Measurements from ENCODE around the gene OR5AC2. TPM values are rescaled to one million over a fixed set of nuclear protein-coding genes. Genes with fewer than 3 reads are reported as not detected.

The OR5AC2 gene
- total RNA-seq, 3 donors from 2014 or later (not counting 1 experiment from before 2014, with no cell fraction given): not detected

- Mint-ChIP-seq H3K27ac (peak overlapping the region; percentile 52 to 79), H3K4me3 (peak overlapping the region; percentile 59), H3K9me3 (peaks cover 2 to 3% of the 10 kb centered on the region in 2 donors), H3K36me3 (peaks cover 8% of the 10 kb centered on the region), H3K4me1 (peaks cover 7% of the 10 kb centered on the region in 2 donors), H3K27me3 (ENCODE audit: low read depth in 2 of 2) (peaks cover 3 to 28% of the 10 kb centered on the region in 2 donors)
- H3K9me3 ChIP-seq (ENCODE audit: control insufficient read depth, insufficient read depth, low read length): no peaks in the 10 kb centered on the region
- peak overlapping the region; percentile 4 for H3K27ac ChIP-seq (ENCODE audit: low read length)
- peak overlapping the region; percentile 9 for H3K4me3 ChIP-seq (ENCODE audit: low read length)
- H3K27me3 ChIP-seq (ENCODE audit: control insufficient read depth, insufficient read depth, low read length): peaks cover 4% of the 10 kb centered on the region
- intact Hi-C loops (cut with micrococcal nuclease): loop anchor here (1.0 to 2.0 kb wide), 3 partner anchors 290 to 779 kb away; no protein-coding TSS in a partner anchor
- peak; percentile 95 to 98 (median 98) for ATAC-seq
- TF ChIP-seq CTCF (IDR thresholded peaks at IDR 0.05): peak; percentile 96
- no peaks in the 10 kb centered on the region for H3K4me1 ChIP-seq (ENCODE audit: control insufficient read depth, insufficient read depth, low read length)
- H3K36me3 ChIP-seq (ENCODE audit: control insufficient read depth, insufficient read depth, low read length): no peaks in the 10 kb centered on the region
- DNase-seq: peak; percentile 45 to 91
- 1% methylated on average over 10 of the region's 13 CpGs for WGBS (ENCODE audit: insufficient coverage)
These were observed 47.5 kb upstream of the OR5AC2 start for GRCh38 chr3:98039322-98040024.

GRCh38 chr3:98041350-98041749 is 45.6 kb upstream of the OR5AC2 start:
- no peak overlapping the region for H3K4me3 ChIP-seq (ENCODE audit: low read length)
- ATAC-seq (no peak), DNase-seq (no peak)
- Mint-ChIP-seq H3K9me3 (peaks cover 2 to 3% of the 10 kb centered on the region in 2 donors), H3K36me3 (peaks cover 8% of the 10 kb centered on the region), H3K27me3 (ENCODE audit: low read depth in 2 of 2) (peaks cover 3 to 35% of the 10 kb centered on the region in 2 donors), H3K4me1 (peaks cover 7% of the 10 kb centered on the region in 2 donors), H3K27ac (no peak overlapping the region), H3K4me3 (no peak overlapping the region)
- H3K36me3 ChIP-seq (ENCODE audit: control insufficient read depth, insufficient read depth, low read length): no peaks in the 10 kb centered on the region
- no peaks in the 10 kb centered on the region for H3K4me1 ChIP-seq (ENCODE audit: control insufficient read depth, insufficient read depth, low read length)
- peaks cover 2% of the 10 kb centered on the region for H3K27me3 ChIP-seq (ENCODE audit: control insufficient read depth, insufficient read depth, low read length)
- no peaks in the 10 kb centered on the region for H3K9me3 ChIP-seq (ENCODE audit: control insufficient read depth, insufficient read depth, low read length)
- WGBS (ENCODE audit: insufficient coverage): no CpG with 5 or more reads among the region's 1 CpG
- TF ChIP-seq CTCF (IDR thresholded peaks at IDR 0.05): no peak
- H3K27ac ChIP-seq (ENCODE audit: low read length): no peak overlapping the region
- intact Hi-C loops (cut with micrococcal nuclease): no loop called here

DNA sequence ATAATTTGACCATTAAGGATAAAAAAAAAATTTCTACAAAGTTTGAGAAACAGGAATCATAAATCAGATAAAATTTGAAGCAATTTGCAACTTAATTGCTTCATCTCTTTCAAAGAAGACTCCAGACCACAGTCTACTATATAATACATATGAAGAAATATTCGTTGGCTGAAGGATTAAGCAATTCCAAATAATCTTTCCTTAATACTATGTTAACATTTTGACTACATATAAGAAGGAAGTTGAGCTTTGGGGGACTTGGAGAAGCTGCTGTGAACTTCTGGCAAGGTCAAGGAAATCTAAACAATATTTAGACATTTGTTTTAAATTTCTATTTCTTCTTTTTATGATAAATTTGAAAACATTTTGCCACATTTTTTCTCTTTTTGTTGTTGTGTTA is 38.4 kb upstream of the OR5AC2 start:
- TF ChIP-seq CTCF (IDR thresholded peaks at IDR 0.05): no peak
- Mint-ChIP-seq H3K9me3 (no peaks in the 10 kb centered on the region), H3K27me3 (ENCODE audit: low read depth in 2 of 2) (peaks cover 3 to 31% of the 10 kb centered on the region in 2 donors), H3K4me1 (no peaks in the 10 kb centered on the region), H3K36me3 (no peaks in the 10 kb centered on the region), H3K4me3 (no peak overlapping the region), H3K27ac (no peak overlapping the region)
- Histone ChIP-seq H3K9me3 (ENCODE audit: control insufficient read depth, insufficient read depth, low read length) (no peaks in the 10 kb centered on the region), H3K36me3 (ENCODE audit: control insufficient read depth, insufficient read depth, low read length) (no peaks in the 10 kb centered on the region), H3K27me3 (ENCODE audit: control insufficient read depth, insufficient read depth, low read length) (no peaks in the 10 kb centered on the region), H3K4me1 (ENCODE audit: control insufficient read depth, insufficient read depth, low read length) (no peaks in the 10 kb centered on the region), H3K27ac (ENCODE audit: low read length) (no peak overlapping the region), H3K4me3 (ENCODE audit: low read length) (no peak overlapping the region)
- DNase-seq: no peak
- WGBS (ENCODE audit: insufficient coverage): no CpG with 5 or more reads among the region's 1 CpG
- ATAC-seq: no peak
- intact Hi-C loops (cut with micrococcal nuclease): no loop called here
